HEK293 (cell line): Measurements from ENCODE around the gene DYNLT2.

Source experiments
- CTCF ChIA-PET: fragments of 350-600 bp; formaldehyde crosslinking; extraction: SDS; loops from one replicate; lab custom pipeline; 2021; ENCODE audit warnings: antibody characterized with exemption; lab: Yijun Ruan, JAX
- POLR2A ChIA-PET: fragments of 300-600 bp; formaldehyde crosslinking; extraction: SDS; loops from one replicate; lab custom pipeline; 2020; ENCODE audit warnings: antibody characterized with exemption, inconsistent platforms; lab: Yijun Ruan, JAX
- H3K27ac ChIP-seq: fragments of 200-500 bp; sonication (Bioruptor generic); 2 replicates; pipeline ENCODE4 v1.5.1; 2014; ENCODE audit warnings: low read depth, low read length, control low read depth, inconsistent platforms; ENCODE audit errors: extremely low read depth
- H3K36me3 ChIP-seq, 2 experiments: fragments of 200-500 bp in 1 of 2; sonication (Bioruptor generic) in 1 of 2; 1 replicate in 1 of 2; 2 replicates in 1 of 2; pipeline ENCODE4 v1.5.1; 2014 to 2017; ENCODE audit warnings: inconsistent platforms in 2 of 2, low read length in 2 of 2; ENCODE audit not compliant: control insufficient read depth in 2 of 2, insufficient read depth in 1 of 2
- H3K4me1 ChIP-seq: fragments of 200-500 bp; sonication (Bioruptor generic); 2 replicates; pipeline ENCODE4 v1.5.1; 2014; ENCODE audit warnings: mild to moderate bottlenecking, low read length, inconsistent platforms; ENCODE audit not compliant: control insufficient read depth, insufficient read depth
- H3K4me3 ChIP-seq: 2 replicates; pipeline ENCODE4 v1.5.1; 2011; ENCODE audit warnings: low read depth, mild to moderate bottlenecking, control low read depth, low read length, moderate library complexity
- H3K9me3 ChIP-seq: fragments of 200-500 bp; sonication (Bioruptor generic); 2 replicates; pipeline ENCODE4 v1.5.1; 2014; ENCODE audit warnings: low read depth, low read length, inconsistent platforms; ENCODE audit not compliant: control insufficient read depth, insufficient read depth
- ELK4 ChIP-seq: IDR thresholded peaks from 2 replicates; pipeline ENCODE4 v1.6.1; 2011; ENCODE audit warnings: mild to moderate bottlenecking, low read depth, low read length, borderline replicate concordance
- HOXD13 ChIP-seq: sonication (generic); formaldehyde crosslinking; IDR thresholded peaks from 2 replicates; pipeline ENCODE4 v1.8.0; 2022; ENCODE audit warnings: missing genetic modification reagents, borderline replicate concordance
- KLF10 ChIP-seq: fragments of 450-650 bp; IDR thresholded peaks from 2 replicates; pipeline ENCODE4 v1.5.1; 2018; ENCODE audit warnings: missing biosample characterization, mild to moderate bottlenecking, missing genetic modification characterization
- KLF8 ChIP-seq: fragments of 450-650 bp; formaldehyde crosslinking; IDR thresholded peaks from 2 replicates; pipeline ENCODE4 v1.5.1; 2016; ENCODE audit warnings: missing biosample characterization, missing genetic modification characterization
- OSR2 ChIP-seq: fragments of 450-650 bp; formaldehyde crosslinking; IDR thresholded peaks from 2 replicates; pipeline ENCODE4 v1.5.1; 2016; ENCODE audit warnings: missing biosample characterization, missing genetic modification characterization
- SCRT2 ChIP-seq: fragments of 450-650 bp; formaldehyde crosslinking; IDR thresholded peaks from 2 replicates; pipeline ENCODE4 v1.5.1; 2016; ENCODE audit warnings: missing biosample characterization, missing genetic modification characterization
- SETDB1 ChIP-seq: IDR thresholded peaks from one replicate; pipeline ENCODE4 v1.6.1; 2017; ENCODE audit warnings: mild to moderate bottlenecking, low read length, moderate library complexity, mixed read lengths; ENCODE audit not compliant: insufficient read length
- SP2 ChIP-seq: fragments of 450-650 bp; formaldehyde crosslinking; IDR thresholded peaks from 2 replicates; pipeline ENCODE4 v1.5.1; 2016; ENCODE audit warnings: missing biosample characterization, missing genetic modification characterization
- ZIC2 ChIP-seq: fragments of 450-650 bp; formaldehyde crosslinking; IDR thresholded peaks from 2 replicates; pipeline ENCODE4 v1.5.1; 2016; ENCODE audit warnings: missing biosample characterization, missing genetic modification characterization
- ZNF114 ChIP-seq: fragments of 450-650 bp; formaldehyde crosslinking; IDR thresholded peaks from 2 replicates; pipeline ENCODE4 v1.5.0; 2017; ENCODE audit warnings: missing biosample characterization, missing genetic modification characterization
- ZNF157 ChIP-seq: fragments of 450-650 bp; formaldehyde crosslinking; IDR thresholded peaks from 2 replicates; pipeline ENCODE4 v1.5.1; 2016; ENCODE audit warnings: missing biosample characterization, missing genetic modification characterization
- ZNF16 ChIP-seq: fragments of 450-650 bp; formaldehyde crosslinking; IDR thresholded peaks from 2 replicates; pipeline ENCODE4 v1.5.1; 2016; ENCODE audit warnings: low read depth, missing biosample characterization, missing genetic modification characterization
- ZNF174 ChIP-seq: fragments of 450-650 bp; formaldehyde crosslinking; IDR thresholded peaks from 2 replicates; pipeline ENCODE4 v1.5.0; 2017; ENCODE audit warnings: missing biosample characterization, mild to moderate bottlenecking, missing genetic modification characterization
- ZNF184 ChIP-seq: fragments of 450-650 bp; IDR thresholded peaks from 2 replicates; pipeline ENCODE4 v1.5.1; 2018; ENCODE audit warnings: missing biosample characterization, mild to moderate bottlenecking, missing genetic modification characterization
- ZNF211 ChIP-seq: fragments of 450-650 bp; formaldehyde crosslinking; IDR thresholded peaks from 2 replicates; pipeline ENCODE4 v1.5.1; 2016; ENCODE audit warnings: low read depth, missing biosample characterization, missing genetic modification characterization
- ZNF221 ChIP-seq: fragments of 450-650 bp; formaldehyde crosslinking; IDR thresholded peaks from 2 replicates; pipeline ENCODE4 v1.5.1; 2017; ENCODE audit warnings: missing biosample characterization, missing genetic modification characterization, borderline replicate concordance
- ZNF501 ChIP-seq: fragments of 450-650 bp; formaldehyde crosslinking; IDR thresholded peaks from 2 replicates; pipeline ENCODE4 v1.5.1; 2016; ENCODE audit warnings: missing biosample characterization, missing genetic modification characterization
- ZNF558 ChIP-seq: fragments of 450-650 bp; formaldehyde crosslinking; IDR thresholded peaks from 2 replicates; pipeline ENCODE4 v1.5.1; 2016; ENCODE audit warnings: missing biosample characterization, missing genetic modification characterization
- ZNF600 ChIP-seq: fragments of 450-650 bp; formaldehyde crosslinking; IDR thresholded peaks from 2 replicates; pipeline ENCODE4 v1.5.1; 2016; ENCODE audit warnings: missing biosample characterization, missing genetic modification characterization
- ZNF664 ChIP-seq: fragments of 450-650 bp; formaldehyde crosslinking; IDR thresholded peaks from 2 replicates; pipeline ENCODE4 v1.5.1; 2016; ENCODE audit warnings: missing biosample characterization, missing genetic modification characterization
- ZNF707 ChIP-seq: fragments of 450-650 bp; formaldehyde crosslinking; IDR thresholded peaks from 2 replicates; pipeline ENCODE4 v1.5.1; 2016; ENCODE audit warnings: missing biosample characterization, missing genetic modification characterization
- ZNF768 ChIP-seq: fragments of 450-650 bp; formaldehyde crosslinking; IDR thresholded peaks from 2 replicates; pipeline ENCODE4 v1.5.1; 2018; ENCODE audit warnings: missing biosample characterization, mild to moderate bottlenecking, missing genetic modification characterization
- ZNF785 ChIP-seq: fragments of 450-650 bp; formaldehyde crosslinking; IDR thresholded peaks from 2 replicates; pipeline ENCODE4 v1.5.1; 2016; ENCODE audit warnings: missing biosample characterization, missing genetic modification characterization
- ZSCAN23 ChIP-seq: fragments of 450-650 bp; formaldehyde crosslinking; IDR thresholded peaks from 2 replicates; pipeline ENCODE4 v1.5.1; 2016; ENCODE audit warnings: missing biosample characterization, missing genetic modification characterization
- ZSCAN30 ChIP-seq: fragments of 450-650 bp; IDR thresholded peaks from 2 replicates; pipeline ENCODE4 v1.5.1; 2018; ENCODE audit warnings: missing biosample characterization, mild to moderate bottlenecking, missing genetic modification characterization, moderate library complexity
- TF ChIP-seq, protein P1 (sequence below): fragments of 450-650 bp; formaldehyde crosslinking; IDR thresholded peaks from 2 replicates; pipeline ENCODE4; 2016; ENCODE audit warnings: missing biosample characterization, missing genetic modification characterization
- TF ChIP-seq, protein P2 (sequence below): fragments of 450-650 bp; formaldehyde crosslinking; IDR thresholded peaks from 2 replicates; pipeline ENCODE4 v1.5.1; 2017; ENCODE audit warnings: missing biosample characterization, missing genetic modification characterization

The DYNLT2 gene

GRCh38 chr6:169794317-169795055, 43.1 kb upstream of the DYNLT2 start:
- no peaks in the 10 kb centered on the region for H3K36me3 ChIP-seq
- H3K27ac ChIP-seq, result no peak overlapping the region
- TF ChIP-seq ZNF211 (tag by site-specific recombination) (no peak), SCRT2 (tag by site-specific recombination) (no peak), SP2 (tag by site-specific recombination) (no peak), ZNF785 (no peak), ZNF664 (no peak), ZNF174 (tag by site-specific recombination) (no peak), ZNF707 (tag by site-specific recombination) (no peak), ZNF768 (tag by site-specific recombination) (no peak), ZNF157 (tag by site-specific recombination) (no peak), ZNF184 (tag by site-specific recombination) (no peak), ELK4 (no peak), ZNF501 (tag by site-specific recombination) (no peak)
- TF ChIP-seq, protein P1, sequence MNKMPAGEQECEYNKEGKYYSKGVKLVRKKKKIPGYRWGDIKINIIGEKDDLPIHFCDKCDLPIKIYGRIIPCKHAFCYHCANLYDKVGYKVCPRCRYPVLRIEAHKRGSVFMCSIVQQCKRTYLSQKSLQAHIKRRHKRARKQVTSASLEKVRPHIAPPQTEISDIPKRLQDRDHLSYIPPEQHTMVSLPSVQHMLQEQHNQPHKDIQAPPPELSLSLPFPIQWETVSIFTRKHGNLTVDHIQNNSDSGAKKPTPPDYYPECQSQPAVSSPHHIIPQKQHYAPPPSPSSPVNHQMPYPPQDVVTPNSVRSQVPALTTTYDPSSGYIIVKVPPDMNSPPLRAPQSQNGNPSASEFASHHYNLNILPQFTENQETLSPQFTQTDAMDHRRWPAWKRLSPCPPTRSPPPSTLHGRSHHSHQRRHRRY (tag by site-specific recombination), result no peak
- H3K9me3 ChIP-seq, result no peaks in the 10 kb centered on the region
- POLR2A ChIA-PET, result interaction anchor here (1.4 kb wide), 1 partner anchor 10 kb away, joined by 4 read pairs; no protein-coding TSS in a partner anchor
- CTCF ChIA-PET, result interaction anchor here (0.7 to 2.7 kb wide), 4 partner anchors 9 to 734 kb away, joined by 3 to 14 read pairs (median 5); no protein-coding TSS in a partner anchor
- peaks cover 7% of the 10 kb centered on the region; the same call in 1 of the 2 replicates for H3K4me1 ChIP-seq
- H3K4me3 ChIP-seq, result no peak overlapping the region

DNA sequence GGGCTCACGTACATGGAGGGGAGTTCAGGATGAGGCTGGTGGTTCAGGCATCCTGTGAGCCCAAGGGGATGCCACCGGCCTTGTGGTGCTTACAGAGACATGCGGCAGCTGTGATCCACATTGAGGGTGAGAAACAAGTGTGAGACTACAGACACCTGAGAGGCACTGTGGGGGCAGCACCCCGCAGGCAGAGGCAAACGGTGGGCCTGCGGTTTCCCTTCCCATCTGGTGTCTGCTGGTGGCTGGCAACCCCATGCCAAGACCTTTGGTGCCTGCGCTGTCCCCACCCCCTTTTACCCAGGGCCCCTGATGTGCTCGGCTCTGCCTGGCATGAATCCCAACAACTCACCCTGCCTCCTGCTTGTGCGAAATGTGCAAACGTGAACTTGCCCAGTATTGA, 42.0 kb upstream of the DYNLT2 start:
- TF ChIP-seq ZIC2 (tag by site-specific recombination) (peak; percentile 63), ZNF114 (no peak)
- H3K9me3 ChIP-seq, result no peaks in the 10 kb centered on the region
- H3K4me3 ChIP-seq, result no peak overlapping the region
- H3K4me1 ChIP-seq, result 0 out of 2 replicates have a peak, but pooled peaks cover 7% of the 10 kb centered on the region
- POLR2A ChIA-PET, result no interaction called here
- H3K36me3 ChIP-seq, result no peaks in the 10 kb centered on the region
- no peak overlapping the region for H3K27ac ChIP-seq
- CTCF ChIA-PET, result interaction anchor here (0.8 to 2.7 kb wide), 3 partner anchors 38 to 736 kb away, joined by 4 to 14 read pairs (median 7); no protein-coding TSS in a partner anchor

GRCh38 chr6:169792306-169793015, 41.1 kb upstream of the DYNLT2 start:
- ChIA-PET CTCF (interaction anchor here (0.8 kb wide), 1 partner anchor 39 kb away, joined by 4 read pairs; no protein-coding TSS in a partner anchor), POLR2A (no interaction called here)
- H3K36me3 ChIP-seq, result no peaks in the 10 kb centered on the region
- H3K4me3 ChIP-seq, result no peak overlapping the region
- H3K27ac ChIP-seq, result no peak overlapping the region
- 0 out of 2 replicates have a peak, but pooled peaks cover 5% of the 10 kb centered on the region for H3K4me1 ChIP-seq
- H3K9me3 ChIP-seq, result no peaks in the 10 kb centered on the region
- TF ChIP-seq OSR2 (tag by site-specific recombination) (no peak), ZNF221 (tag by site-specific recombination) (no peak), ZSCAN23 (tag by site-specific recombination) (no peak), ZNF16 (tag by site-specific recombination) (no peak), KLF8 (tag by site-specific recombination) (no peak), HOXD13 (CRISPR knock-in tag) (no peak), ZSCAN30 (tag by site-specific recombination) (no peak), ZNF600 (tag by site-specific recombination) (no peak), ZIC2 (tag by site-specific recombination) (no peak), KLF10 (no peak), SETDB1 (no peak), ZNF558 (tag by site-specific recombination) (no peak)
- TF ChIP-seq, protein P2, sequence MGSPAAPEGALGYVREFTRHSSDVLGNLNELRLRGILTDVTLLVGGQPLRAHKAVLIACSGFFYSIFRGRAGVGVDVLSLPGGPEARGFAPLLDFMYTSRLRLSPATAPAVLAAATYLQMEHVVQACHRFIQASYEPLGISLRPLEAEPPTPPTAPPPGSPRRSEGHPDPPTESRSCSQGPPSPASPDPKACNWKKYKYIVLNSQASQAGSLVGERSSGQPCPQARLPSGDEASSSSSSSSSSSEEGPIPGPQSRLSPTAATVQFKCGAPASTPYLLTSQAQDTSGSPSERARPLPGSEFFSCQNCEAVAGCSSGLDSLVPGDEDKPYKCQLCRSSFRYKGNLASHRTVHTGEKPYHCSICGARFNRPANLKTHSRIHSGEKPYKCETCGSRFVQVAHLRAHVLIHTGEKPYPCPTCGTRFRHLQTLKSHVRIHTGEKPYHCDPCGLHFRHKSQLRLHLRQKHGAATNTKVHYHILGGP, result no peak
- TF ChIP-seq, protein P1 (tag by site-specific recombination), result no peak
